NB4 (cell line): ENCODE data around the gene PAX3.
A peak's percentile ranks its signal among the peaks of the same experiment; 100 is the strongest.

ENCODE experiments used
- DNase-seq: peaks from one replicate; pipeline ENCODE4 v3.0.0; 2010; ENCODE audit warnings: low read depth
- H3K4me3 ChIP-seq: one replicate; pipeline ENCODE4 v1.5.1; 2011; ENCODE audit warnings: mild to moderate bottlenecking, low read depth, low read length, moderate library complexity
- CTCF ChIP-seq: IDR thresholded peaks from one replicate; pipeline ENCODE4 v1.5.1; 2012; ENCODE audit warnings: low read depth, low read length
- MAX ChIP-seq: IDR thresholded peaks from 2 replicates; pipeline ENCODE4 v1.6.1; 2011; ENCODE audit warnings: low read depth, low read length
- MYC ChIP-seq: IDR thresholded peaks from 2 replicates; pipeline ENCODE4 v1.6.1; 2011; ENCODE audit warnings: low read depth, low read length
- POLR2A ChIP-seq: IDR thresholded peaks from 2 replicates; pipeline ENCODE4 v1.6.1; 2011; ENCODE audit warnings: mild to moderate bottlenecking; ENCODE audit not compliant: insufficient read length; ENCODE audit errors: extremely low read depth

The PAX3 gene

GRCh38 chr2:222334914-222335313 lies 36.1 kb upstream of the PAX3 start:
- no peak for DNase-seq
- H3K4me3 ChIP-seq = no peak overlapping the region
- no peak for TF ChIP-seq CTCF

- no peak for TF ChIP-seq MAX
- no peak for TF ChIP-seq CTCF
- no peak for TF ChIP-seq POLR2A
- TF ChIP-seq MYC = no peak
- no peak for DNase-seq
- no peak overlapping the region for H3K4me3 ChIP-seq
Observed at GRCh38 chr2:222333397-222333796, 34.6 kb upstream of the PAX3 start.

- no peak overlapping the region for H3K4me3 ChIP-seq
- peak; percentile 67 for DNase-seq
- TF ChIP-seq MYC (no peak), MAX (no peak)
Observed at GRCh38 chr2:222332116-222332515, 33.3 kb upstream of the PAX3 start.

GRCh38 chr2:222330910-222331309 lies 32.1 kb upstream of the PAX3 start:
- no peak for DNase-seq
- no peak overlapping the region for H3K4me3 ChIP-seq
- TF ChIP-seq MYC (no peak), CTCF (no peak), POLR2A (no peak), MAX (no peak)

DNA sequence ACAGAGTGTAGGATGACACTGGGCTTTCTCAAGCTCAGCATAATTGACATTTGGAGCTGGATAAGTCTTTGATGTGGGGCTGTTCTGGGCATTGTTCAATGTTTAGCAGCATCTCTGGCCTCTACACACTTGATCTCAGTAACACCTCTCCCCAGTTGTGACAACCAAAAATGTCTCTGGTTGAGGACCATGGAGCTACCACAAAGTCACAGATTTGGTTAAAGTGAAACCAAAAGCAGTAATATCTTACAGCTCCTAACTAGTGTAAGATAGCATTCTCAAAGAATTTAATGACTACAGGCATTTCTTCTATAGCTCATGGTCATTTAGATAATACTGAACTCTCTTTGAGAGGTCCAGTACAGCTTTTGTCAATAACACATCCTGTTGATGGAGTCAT lies 23.4 kb upstream of the PAX3 start:
- DNase-seq = no peak
- no peak for TF ChIP-seq CTCF
- no peak for TF ChIP-seq MAX
- no peak for TF ChIP-seq MYC
- no peak for TF ChIP-seq POLR2A

DNA sequence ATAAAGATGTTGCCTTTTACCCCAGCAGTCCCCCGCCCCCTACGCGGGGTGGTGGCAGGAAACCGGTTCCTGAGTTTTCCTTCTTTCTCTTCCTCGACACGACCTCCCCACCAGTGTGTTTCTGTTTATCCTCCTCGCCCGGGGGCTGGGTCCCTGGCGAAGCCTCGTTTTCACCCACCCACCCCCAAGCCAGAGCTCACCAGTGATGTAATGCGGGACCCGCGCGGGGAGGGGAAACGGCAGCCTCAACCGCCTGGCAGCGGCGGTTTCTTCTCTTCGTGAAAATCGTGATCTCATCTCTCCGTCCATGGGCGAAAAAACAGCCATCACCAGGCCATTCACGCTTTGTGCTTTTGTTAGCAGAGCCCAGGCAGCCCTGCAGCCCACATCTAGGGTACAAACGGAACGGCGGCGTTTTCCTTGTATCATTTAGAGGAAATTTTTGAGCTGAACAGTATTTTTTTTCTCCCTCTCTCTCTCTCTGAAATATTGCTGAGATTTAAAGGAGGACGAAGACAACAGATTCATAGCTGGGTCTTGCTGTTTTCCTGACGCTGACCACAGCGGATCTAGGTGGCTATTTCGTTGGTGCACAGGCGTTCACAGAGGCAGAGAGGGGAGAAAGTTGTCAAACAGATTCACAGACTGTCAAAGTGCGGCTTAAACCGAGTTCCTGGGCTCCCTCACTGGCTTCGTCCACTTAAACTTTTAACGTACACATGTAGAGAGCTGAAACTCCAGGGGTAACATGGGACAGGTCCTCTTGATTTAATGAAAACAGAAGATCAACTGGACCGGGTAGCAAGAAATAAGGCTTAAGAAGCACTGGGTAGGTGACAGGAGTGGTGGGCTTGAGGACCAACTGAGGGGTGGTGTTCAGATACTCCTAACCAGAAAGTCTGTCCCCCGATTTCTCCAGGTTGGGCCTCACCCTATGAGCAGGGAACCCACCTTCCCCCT lies 21.9 kb upstream of the PAX3 start:
- DNase-seq = peak; percentile 71
- no peak for TF ChIP-seq MAX
- TF ChIP-seq MYC = no peak
- no peak for TF ChIP-seq POLR2A
- TF ChIP-seq CTCF = no peak
- peak overlapping the region; percentile 59 for H3K4me3 ChIP-seq

More for the DNA sequence above, 23.4 kb upstream of the PAX3 start:
- no peak overlapping the region for H3K4me3 ChIP-seq
